Fibroblast of villous mesenchyme (primary cell): Measurements from ENCODE around the gene VIPR1. TPM values are rescaled to one million over a fixed set of nuclear protein-coding genes. Genes with fewer than 3 reads are reported as not detected.
A peak's percentile ranks its signal among the peaks of the same experiment; 100 is the strongest.

Source experiments
- DNase-seq: peaks from one replicate; pipeline ENCODE4 v3.0.0-alpha.2; 2010; ENCODE audit warnings: low read depth
- H3K4me3 ChIP-seq: 2 replicates; pipeline ENCODE4 v1.5.1; 2011; ENCODE audit warnings: low read depth, mild to moderate bottlenecking, low read length
- CTCF ChIP-seq: IDR thresholded peaks from 2 replicates; pipeline ENCODE4 v1.5.1; 2012; ENCODE audit warnings: low read depth, mild to moderate bottlenecking, low read length; ENCODE audit not compliant: insufficient read depth
- total RNA-seq: library from RNA; depleted of rRNA; stranded (reverse); fragments of >200 nt; gene quantifications from 2 replicates; pipeline ENCODE4 v1.2.3, GENCODE V29; 2012

VIPR1 gene
- total RNA-seq, 1 donor: not detected

- no peak overlapping the region for H3K4me3 ChIP-seq
- no peak for TF ChIP-seq CTCF
- no peak for DNase-seq
These were observed 12.4 kb downstream of the VIPR1 start for GRCh38 chr3:42514876-42515275.

- TF ChIP-seq CTCF: no peak
- H3K4me3 ChIP-seq: no peak overlapping the region
- DNase-seq: no peak
These were observed 13.0 kb downstream of the VIPR1 start for GRCh38 chr3:42515391-42515916.

- H3K4me3 ChIP-seq: no peak overlapping the region
- no peak for TF ChIP-seq CTCF
- DNase-seq: no peak
These were observed 13.5 kb downstream of the VIPR1 start for GRCh38 chr3:42515976-42516375.

GRCh38 chr3:42516443-42516842 is 14.0 kb downstream of the VIPR1 start:
- DNase-seq: no peak
- no peak for TF ChIP-seq CTCF
- no peak overlapping the region for H3K4me3 ChIP-seq

- TF ChIP-seq CTCF: no peak
- DNase-seq: no peak
- H3K4me3 ChIP-seq: no peak overlapping the region
These were observed 14.7 kb downstream of the VIPR1 start for GRCh38 chr3:42517117-42517516.

GRCh38 chr3:42518800-42519567 is 16.5 kb downstream of the VIPR1 start:
- no peak for DNase-seq
- H3K4me3 ChIP-seq: no peak overlapping the region
- peak; percentile 9 for TF ChIP-seq CTCF
